SK-N-MC (cell line): ENCODE results near the gene MAML2.

Source experiments
- EZH2 ChIP-seq: fragments of 200-600 bp; sonication (generic); IDR thresholded peaks from one replicate; pipeline ENCODE4 v1.6.1; 2017; ENCODE audit warnings: antibody characterized with exemption
- POLR2AphosphoS5 ChIP-seq: IDR thresholded peaks from 2 replicates; pipeline ENCODE4 v1.6.1; 2012; ENCODE audit warnings: mild to moderate bottlenecking, low read depth, low read length, borderline replicate concordance

- TF ChIP-seq EZH2 = no peak
- no peak for TF ChIP-seq POLR2AphosphoS5
These were observed 358.9 kb downstream of the MAML2 start for GRCh38 chr11:95984072-95984471.
